ENCODE measurements around the gene CAMSAP1.

Gene CAMSAP1

GRCh38 chr9:135768516-135769218 is 138.7 kb downstream of the CAMSAP1 start:
- Histone ChIP-seq H3K4me2 (ENCODE audit: low read length, poor library complexity, severe bottlenecking) (no peak overlapping the region), H3K27me3 (ENCODE audit: control insufficient read depth in 1 of 2, insufficient read depth in 1 of 2, low read length in 2 of 2) (no peaks in the 10 kb centered on the region), H3K4me1 (ENCODE audit: control insufficient read depth, insufficient read depth, low read depth, low read length) (no peaks in the 10 kb centered on the region), H2BK15ac (ENCODE audit: low read depth, poor library complexity, severe bottlenecking) (no peak overlapping the region), H3K18ac (ENCODE audit: low read depth in 1 of 2, low read length in 2 of 2) (no peak overlapping the region), H2BK5ac (ENCODE audit: low read depth, low read length, poor library complexity, severe bottlenecking) (no peak overlapping the region), H3K4ac (ENCODE audit: low read depth in 1 of 2, low read length in 2 of 2) (no peak overlapping the region), H3K4me3 (ENCODE audit: insufficient read depth in 1 of 2, low read depth in 1 of 2, low read length in 2 of 2) (peak overlapping the region in 1 of 2 experiments; percentile 5), H3K79me1 (replicated peaks; ENCODE audit: low read length, poor library complexity, severe bottlenecking) (no peaks in the 10 kb centered on the region), H2AK5ac (ENCODE audit: low read length, severe bottlenecking) (no peak overlapping the region), H3K27ac (ENCODE audit: low read length, poor library complexity, severe bottlenecking) (no peak overlapping the region), H3K9me3 (ENCODE audit: control insufficient read depth, low read length) (peaks cover 9% of the 10 kb centered on the region), H2AFZ (ENCODE audit: low read depth, low read length) (no peak overlapping the region), H3K23ac (ENCODE audit: low read length in 2 of 2) (peak overlapping the region in 1 of 2 experiments; percentile 2), H3K36me3 (ENCODE audit: control insufficient read depth in 1 of 2, insufficient read depth in 2 of 2, low read depth in 1 of 2, low read length in 2 of 2) (no peaks in the 10 kb centered on the region), H2BK120ac (ENCODE audit: low read depth, low read length) (no peak overlapping the region), H4K91ac (ENCODE audit: low read length) (peak overlapping the region; percentile 78), H2BK12ac (ENCODE audit: low read length in 2 of 2) (no peak overlapping the region), H3K14ac (ENCODE audit: low read length in 2 of 2) (no peak overlapping the region), H4K8ac (ENCODE audit: low read length) (no peak overlapping the region), H3K9ac (ENCODE audit: low read length) (no peak overlapping the region)
- no peak for DNase-seq
- WGBS: 89% methylated on average over 40 of the region's 43 CpGs

GRCh38 chr9:135766707-135767106 is 140.6 kb downstream of the CAMSAP1 start:
- Histone ChIP-seq H3K4me3 (ENCODE audit: insufficient read depth in 1 of 2, low read depth in 1 of 2, low read length in 2 of 2) (no peak overlapping the region), H3K36me3 (ENCODE audit: control insufficient read depth in 1 of 2, insufficient read depth in 2 of 2, low read depth in 1 of 2, low read length in 2 of 2) (no peaks in the 10 kb centered on the region), H4K8ac (ENCODE audit: low read length) (no peak overlapping the region), H3K9ac (ENCODE audit: low read length) (no peak overlapping the region), H3K79me1 (replicated peaks; ENCODE audit: low read length, poor library complexity, severe bottlenecking) (no peaks in the 10 kb centered on the region), H2AFZ (ENCODE audit: low read depth, low read length) (no peak overlapping the region), H3K4ac (ENCODE audit: low read depth in 1 of 2, low read length in 2 of 2) (no peak overlapping the region), H3K4me2 (ENCODE audit: low read length, poor library complexity, severe bottlenecking) (no peak overlapping the region), H2BK15ac (ENCODE audit: low read depth, poor library complexity, severe bottlenecking) (no peak overlapping the region), H3K23ac (ENCODE audit: low read length in 2 of 2) (no peak overlapping the region), H3K27ac (ENCODE audit: low read length, poor library complexity, severe bottlenecking) (no peak overlapping the region), H3K27me3 (ENCODE audit: control insufficient read depth in 1 of 2, insufficient read depth in 1 of 2, low read length in 2 of 2) (peaks cover 0 to 3% of the 10 kb centered on the region in 2 experiments), H2BK12ac (ENCODE audit: low read length in 2 of 2) (no peak overlapping the region), H2BK5ac (ENCODE audit: low read depth, low read length, poor library complexity, severe bottlenecking) (no peak overlapping the region), H3K14ac (ENCODE audit: low read length in 2 of 2) (no peak overlapping the region), H4K91ac (ENCODE audit: low read length) (no peak overlapping the region), H2BK120ac (ENCODE audit: low read depth, low read length) (no peak overlapping the region), H2AK5ac (ENCODE audit: low read length, severe bottlenecking) (no peak overlapping the region), H3K9me3 (ENCODE audit: control insufficient read depth, low read length) (peaks cover 9% of the 10 kb centered on the region), H3K4me1 (ENCODE audit: control insufficient read depth, insufficient read depth, low read depth, low read length) (no peaks in the 10 kb centered on the region), H3K18ac (ENCODE audit: low read depth in 1 of 2, low read length in 2 of 2) (no peak overlapping the region)
- WGBS: 78% methylated on average over 3 of the region's 4 CpGs
- no peak for DNase-seq

DNA sequence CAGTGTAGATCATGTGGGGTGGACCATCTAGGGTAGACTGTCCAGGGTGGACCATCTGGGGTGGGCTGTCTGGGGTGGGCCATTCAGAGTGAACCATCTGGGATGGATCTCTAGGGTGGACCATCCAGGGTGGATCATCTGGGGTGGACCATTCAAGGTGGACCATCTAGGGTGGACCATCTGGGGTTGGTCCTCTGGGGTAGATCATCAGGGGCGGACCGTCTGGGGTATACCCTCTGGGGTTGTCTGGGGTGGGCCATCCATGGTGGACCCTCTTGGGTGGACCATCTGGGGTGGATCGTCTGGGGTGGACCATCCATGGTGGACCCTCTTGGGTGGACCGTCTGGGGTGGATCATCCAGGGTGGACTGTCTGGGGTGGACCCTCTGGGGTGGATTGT is 141.1 kb downstream of the CAMSAP1 start:
- peaks cover 0 to 3% of the 10 kb centered on the region in 2 experiments for H3K27me3 ChIP-seq (ENCODE audit: control insufficient read depth in 1 of 2, insufficient read depth in 1 of 2, low read length in 2 of 2)
- no peak overlapping the region for H3K4ac ChIP-seq (ENCODE audit: low read depth in 1 of 2, low read length in 2 of 2)
- H2BK120ac ChIP-seq (ENCODE audit: low read depth, low read length): no peak overlapping the region
- peaks cover 9% of the 10 kb centered on the region for H3K9me3 ChIP-seq (ENCODE audit: control insufficient read depth, low read length)
- H2BK5ac ChIP-seq (ENCODE audit: low read depth, low read length, poor library complexity, severe bottlenecking): no peak overlapping the region
- H4K8ac ChIP-seq (ENCODE audit: low read length): no peak overlapping the region
- H2AFZ ChIP-seq (ENCODE audit: low read depth, low read length): no peak overlapping the region
- H3K14ac ChIP-seq (ENCODE audit: low read length in 2 of 2): no peak overlapping the region
- no peak overlapping the region for H2BK12ac ChIP-seq (ENCODE audit: low read length in 2 of 2)
- no peak overlapping the region for H3K9ac ChIP-seq (ENCODE audit: low read length)
- H3K79me1 ChIP-seq (replicated peaks; ENCODE audit: low read length, poor library complexity, severe bottlenecking): no peaks in the 10 kb centered on the region
- no peak overlapping the region for H3K4me2 ChIP-seq (ENCODE audit: low read length, poor library complexity, severe bottlenecking)
- no peak overlapping the region for H2BK15ac ChIP-seq (ENCODE audit: low read depth, poor library complexity, severe bottlenecking)
- H3K36me3 ChIP-seq (ENCODE audit: control insufficient read depth in 1 of 2, insufficient read depth in 2 of 2, low read depth in 1 of 2, low read length in 2 of 2): no peaks in the 10 kb centered on the region
- peak; percentile 17 for DNase-seq
- 96% methylated on average over 4 of the region's 4 CpGs for WGBS
- no peak overlapping the region for H4K91ac ChIP-seq (ENCODE audit: low read length)
- no peak overlapping the region for H3K4me3 ChIP-seq (ENCODE audit: insufficient read depth in 1 of 2, low read depth in 1 of 2, low read length in 2 of 2)
- H3K4me1 ChIP-seq (ENCODE audit: control insufficient read depth, insufficient read depth, low read depth, low read length): no peaks in the 10 kb centered on the region
- no peak overlapping the region for H2AK5ac ChIP-seq (ENCODE audit: low read length, severe bottlenecking)
- H3K23ac ChIP-seq (ENCODE audit: low read length in 2 of 2): no peak overlapping the region
- no peak overlapping the region for H3K27ac ChIP-seq (ENCODE audit: low read length, poor library complexity, severe bottlenecking)
- no peak overlapping the region for H3K18ac ChIP-seq (ENCODE audit: low read depth in 1 of 2, low read length in 2 of 2)

GRCh38 chr9:135765416-135765815 is 141.9 kb downstream of the CAMSAP1 start:
- WGBS: 93% methylated on average over 13 of the region's 13 CpGs
- no peak overlapping the region for H2BK12ac ChIP-seq (ENCODE audit: low read length in 2 of 2)
- no peak overlapping the region for H3K4ac ChIP-seq (ENCODE audit: low read depth in 1 of 2, low read length in 2 of 2)
- H3K4me1 ChIP-seq (ENCODE audit: control insufficient read depth, insufficient read depth, low read depth, low read length): no peaks in the 10 kb centered on the region
- no peak for DNase-seq
- no peak overlapping the region for H3K14ac ChIP-seq (ENCODE audit: low read length in 2 of 2)
- H3K36me3 ChIP-seq (ENCODE audit: control insufficient read depth in 1 of 2, insufficient read depth in 2 of 2, low read depth in 1 of 2, low read length in 2 of 2): no peaks in the 10 kb centered on the region
- no peaks in the 10 kb centered on the region for H3K79me1 ChIP-seq (replicated peaks; ENCODE audit: low read length, poor library complexity, severe bottlenecking)
- no peak overlapping the region for H2BK15ac ChIP-seq (ENCODE audit: low read depth, poor library complexity, severe bottlenecking)
- no peak overlapping the region for H2BK120ac ChIP-seq (ENCODE audit: low read depth, low read length)
- no peak overlapping the region for H3K9ac ChIP-seq (ENCODE audit: low read length)
- peaks cover 0 to 3% of the 10 kb centered on the region in 2 experiments for H3K27me3 ChIP-seq (ENCODE audit: control insufficient read depth in 1 of 2, insufficient read depth in 1 of 2, low read length in 2 of 2)
- no peak overlapping the region for H4K8ac ChIP-seq (ENCODE audit: low read length)
- H4K91ac ChIP-seq (ENCODE audit: low read length): no peak overlapping the region
- no peak overlapping the region for H2BK5ac ChIP-seq (ENCODE audit: low read depth, low read length, poor library complexity, severe bottlenecking)
- H2AFZ ChIP-seq (ENCODE audit: low read depth, low read length): no peak overlapping the region
- no peak overlapping the region for H2AK5ac ChIP-seq (ENCODE audit: low read length, severe bottlenecking)
- H3K27ac ChIP-seq (ENCODE audit: low read length, poor library complexity, severe bottlenecking): no peak overlapping the region
- no peak overlapping the region for H3K4me2 ChIP-seq (ENCODE audit: low read length, poor library complexity, severe bottlenecking)
- H3K18ac ChIP-seq (ENCODE audit: low read depth in 1 of 2, low read length in 2 of 2): no peak overlapping the region
- H3K9me3 ChIP-seq (ENCODE audit: control insufficient read depth, low read length): peaks cover 9% of the 10 kb centered on the region
- no peak overlapping the region for H3K4me3 ChIP-seq (ENCODE audit: insufficient read depth in 1 of 2, low read depth in 1 of 2, low read length in 2 of 2)
- H3K23ac ChIP-seq (ENCODE audit: low read length in 2 of 2): no peak overlapping the region
